GM10847 (cell line): ENCODE results near the gene TRIM31.

Experiments
- POLR2A ChIP-seq: IDR thresholded peaks from 2 replicates; pipeline ENCODE4 v1.6.1; 2011; ENCODE audit not compliant: insufficient read length; ENCODE audit errors: extremely low read depth

Gene TRIM31

DNA sequence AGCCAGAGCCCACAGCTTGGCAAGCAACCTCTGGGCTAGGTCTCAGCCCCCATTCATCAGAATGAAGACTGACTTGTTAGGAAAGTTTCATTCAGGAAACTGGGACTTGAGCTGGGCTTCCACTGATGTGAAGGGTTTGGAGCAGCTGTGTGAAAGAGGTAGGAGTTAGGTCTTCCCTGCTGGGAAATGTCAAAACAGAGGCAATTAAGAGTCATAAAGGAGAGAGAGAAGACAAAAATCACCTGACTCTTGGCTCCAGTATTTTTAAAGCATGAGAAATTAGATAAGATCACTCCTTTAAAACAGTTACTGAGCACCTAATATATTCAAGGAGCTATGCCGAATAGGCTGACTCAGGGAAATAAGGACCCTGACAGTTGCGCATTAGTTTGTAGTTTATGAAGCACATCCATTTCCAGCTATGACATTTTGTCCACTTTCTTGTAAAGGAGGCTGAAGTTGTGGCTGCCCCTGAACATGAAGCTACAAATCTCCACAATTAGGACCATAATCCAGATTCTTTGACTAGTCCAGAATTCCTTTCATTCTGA lies 19.1 kb upstream of the TRIM31 start:
- TF ChIP-seq POLR2A = no peak

DNA sequence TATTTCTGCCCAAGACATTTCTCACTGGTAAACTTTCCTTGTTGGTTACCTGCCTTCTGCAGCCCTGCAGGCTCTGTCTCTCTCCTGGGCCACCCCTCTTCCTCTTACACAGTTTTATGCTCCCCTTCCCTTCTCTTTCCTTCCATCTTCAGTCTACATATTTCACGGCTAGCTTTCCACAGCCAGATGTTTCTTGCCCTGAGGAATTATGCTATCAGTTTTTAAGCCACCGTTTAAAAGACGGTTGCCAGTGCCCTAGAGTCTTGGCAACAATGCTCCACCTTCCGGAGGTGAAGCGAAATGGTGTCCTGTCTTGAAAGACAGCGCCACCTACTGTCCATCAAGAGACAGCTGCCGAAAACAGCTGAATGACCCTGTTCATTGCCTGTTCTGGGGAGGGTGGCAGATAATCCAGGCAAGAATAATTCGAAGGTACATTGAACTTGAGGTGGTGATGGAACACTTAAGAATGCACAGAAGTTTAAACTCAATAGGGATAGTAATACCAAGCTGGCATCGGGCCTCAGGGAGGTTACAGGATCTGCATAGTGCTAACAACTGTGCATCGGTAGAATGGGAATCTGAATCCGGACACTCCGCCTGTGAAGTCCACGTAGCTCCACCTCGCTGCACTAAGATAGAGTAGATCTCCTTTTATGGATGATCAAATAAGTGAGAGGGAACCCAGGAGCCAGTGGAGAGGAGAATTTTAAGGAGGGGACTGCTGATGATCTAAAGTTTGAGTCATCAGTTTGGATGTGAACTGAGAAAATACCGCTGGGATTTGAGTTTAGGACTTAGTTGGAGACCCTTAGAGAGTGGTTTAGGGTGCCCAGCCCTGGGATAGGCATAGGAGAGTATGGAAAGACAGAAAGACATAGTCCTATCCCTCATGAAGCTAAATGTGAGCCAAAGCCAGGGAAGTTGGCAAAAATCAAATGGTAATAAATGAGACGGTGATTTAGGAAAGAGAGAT lies 18.3 kb upstream of the TRIM31 start:
- no peak for TF ChIP-seq POLR2A

DNA sequence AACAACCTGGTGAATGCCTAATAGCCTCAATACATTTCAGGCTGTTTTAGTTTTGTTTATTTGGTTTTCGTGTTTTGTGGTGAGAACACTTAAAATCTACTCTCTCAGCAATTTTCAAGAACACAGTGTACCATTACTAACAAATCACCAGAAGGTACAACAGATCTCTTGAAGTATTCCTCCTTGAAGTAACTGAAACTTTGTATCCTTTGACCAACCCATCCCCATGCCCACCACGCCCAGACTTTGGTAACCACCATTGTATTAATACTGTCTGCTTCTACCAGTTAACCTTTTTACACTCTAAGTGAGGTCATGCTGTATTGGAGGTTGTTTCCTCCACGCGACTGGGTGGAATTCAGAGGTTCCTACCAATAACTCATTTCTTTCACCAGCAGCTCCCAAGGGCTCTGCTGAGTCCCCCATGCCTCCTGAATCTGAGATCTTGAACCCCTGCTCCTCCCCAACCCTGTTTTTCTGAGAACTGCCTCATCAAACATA lies 17.3 kb upstream of the TRIM31 start:
- TF ChIP-seq POLR2A = no peak

DNA sequence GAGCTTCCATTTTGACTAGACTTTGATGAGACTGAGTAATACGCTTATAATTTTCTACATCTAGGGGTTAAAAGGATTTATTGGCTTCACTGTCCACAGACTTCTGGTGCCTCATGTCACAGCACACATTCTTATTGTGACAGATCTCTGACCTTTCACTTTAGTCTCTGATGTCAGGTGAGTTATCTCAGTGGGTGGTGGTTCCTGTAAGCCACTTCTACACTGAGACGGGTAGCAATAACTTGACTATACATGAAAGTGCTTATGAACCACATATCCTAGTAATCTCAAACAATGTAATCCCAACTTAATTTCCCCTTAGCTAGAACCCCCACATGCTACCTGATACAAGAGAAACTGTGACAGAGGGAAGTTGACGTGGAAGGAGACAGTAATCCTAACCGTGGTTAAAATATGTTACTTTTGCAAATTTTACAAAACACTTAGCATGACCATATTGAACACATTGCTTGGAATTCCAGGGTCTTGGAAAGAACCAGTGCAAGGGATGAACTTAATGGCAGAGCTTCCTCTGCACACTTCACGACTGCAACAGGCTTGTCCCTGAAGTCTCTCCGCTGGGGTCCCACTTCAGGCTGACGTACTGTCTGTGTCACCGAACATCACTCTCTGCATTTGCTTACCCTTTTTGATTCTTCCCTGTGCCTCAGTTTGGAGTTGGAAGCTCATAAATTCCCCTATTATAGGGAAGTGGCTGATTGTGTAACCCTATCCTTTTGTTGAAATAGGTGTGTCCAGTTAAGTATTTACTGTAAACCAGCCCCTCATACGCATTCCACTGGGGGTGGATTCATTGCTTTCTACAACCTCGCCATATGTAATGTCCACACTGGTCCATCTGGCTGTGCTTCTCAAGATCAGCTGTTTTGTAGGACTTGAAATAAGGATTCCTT lies 16.6 kb upstream of the TRIM31 start:
- TF ChIP-seq POLR2A = no peak

DNA sequence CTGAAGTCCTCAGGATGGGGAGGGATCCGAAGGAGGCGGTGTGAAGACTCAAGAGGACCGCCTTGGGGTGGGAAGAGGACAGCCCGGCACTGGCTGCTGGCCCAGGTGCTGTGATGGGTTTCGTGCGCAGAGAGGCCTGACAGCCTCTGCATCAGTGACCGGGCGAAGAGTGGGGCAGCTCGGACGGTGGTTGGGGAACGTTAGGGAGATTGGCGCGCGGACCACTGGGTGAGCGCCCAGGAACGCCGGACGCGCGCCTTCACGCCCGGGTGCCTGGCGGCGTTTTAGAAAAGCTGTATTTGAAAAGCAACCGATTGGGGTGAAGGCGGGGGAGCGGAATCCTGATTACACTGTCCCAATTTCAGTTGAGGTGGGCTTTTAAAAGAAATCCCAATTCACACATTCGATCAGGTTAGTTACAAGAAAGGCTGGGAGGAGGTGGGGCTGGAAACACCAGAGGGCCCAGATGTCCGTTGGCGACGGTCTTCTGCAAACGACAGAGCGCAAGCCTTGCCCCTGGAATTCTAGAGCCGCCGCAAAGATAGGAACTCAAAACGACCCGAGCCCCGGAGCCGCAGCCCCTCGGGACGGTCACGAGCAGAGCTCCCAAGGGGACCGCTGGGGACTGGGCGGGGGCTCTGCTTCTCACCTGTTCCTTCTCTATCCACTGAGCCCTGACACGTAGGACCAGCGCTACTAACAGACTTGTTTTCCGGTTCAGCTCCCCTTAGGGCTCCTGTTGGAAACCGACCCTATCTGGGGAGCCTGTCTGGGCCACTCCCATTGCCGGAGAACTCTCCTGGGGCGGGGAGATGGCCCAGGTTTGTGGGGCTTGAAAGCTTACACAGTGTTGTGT lies 14.6 kb upstream of the TRIM31 start:
- TF ChIP-seq POLR2A = no peak

DNA sequence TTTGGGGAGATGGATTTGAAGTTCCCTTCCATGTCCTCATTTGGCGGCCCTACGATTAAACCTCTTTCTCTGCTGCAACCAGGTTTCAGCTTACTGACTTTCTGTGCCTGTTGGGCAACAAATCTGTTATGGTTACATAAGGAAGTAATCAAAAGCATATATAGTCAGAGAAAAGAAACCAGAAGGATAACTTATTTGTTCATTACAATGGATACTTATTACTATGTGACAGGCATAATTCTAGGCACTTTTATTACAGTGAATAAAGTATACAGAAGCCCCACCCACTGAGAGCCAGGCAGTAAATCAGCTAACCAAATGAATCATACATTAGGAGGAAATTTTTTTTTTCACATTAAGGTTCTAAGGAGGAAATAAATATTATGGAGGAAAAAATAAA lies 9.6 kb upstream of the TRIM31 start:
- TF ChIP-seq POLR2A = no peak

DNA sequence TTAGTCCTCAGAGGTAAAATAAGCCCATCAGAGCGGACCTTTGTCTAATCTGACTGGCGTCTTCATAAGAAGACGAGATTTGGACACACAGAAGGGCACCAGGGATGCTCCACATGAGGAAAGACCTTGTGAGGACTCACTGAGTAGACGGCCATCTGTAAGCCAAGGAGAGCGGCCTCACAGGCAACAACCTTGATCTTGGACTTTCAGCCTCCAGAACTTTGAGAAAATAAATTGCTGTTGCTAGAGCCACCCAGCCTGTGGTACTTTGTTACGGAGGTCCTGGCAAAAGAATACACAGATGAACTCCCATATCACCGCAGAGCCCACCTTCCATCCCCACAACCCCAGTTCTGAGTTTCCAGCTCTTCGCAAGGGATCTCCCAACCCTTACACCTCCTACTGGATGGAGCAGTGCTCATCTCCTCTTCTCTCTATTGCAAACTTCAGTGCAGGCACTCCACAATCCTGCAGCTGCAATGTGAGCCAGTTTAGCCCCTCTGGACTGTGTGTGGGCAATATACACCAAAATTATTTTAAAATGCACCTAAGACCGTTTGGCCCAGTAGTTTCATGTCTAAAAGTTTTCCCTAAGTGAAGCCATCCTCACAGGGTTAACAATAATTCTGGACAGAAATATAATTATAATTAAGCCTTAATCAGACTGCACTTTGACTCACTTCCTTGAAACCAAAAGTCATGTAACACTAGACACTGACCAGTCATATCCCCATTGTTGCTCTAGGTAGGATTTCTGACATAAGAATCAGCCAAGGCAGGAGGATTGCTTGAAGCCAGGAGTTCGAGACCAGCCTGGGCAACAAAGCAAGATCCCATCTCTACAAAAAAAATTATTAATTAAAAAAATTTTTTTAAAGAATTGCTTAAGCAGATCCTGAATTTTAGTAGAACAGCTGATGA lies 8.8 kb upstream of the TRIM31 start:
- no peak for TF ChIP-seq POLR2A

DNA sequence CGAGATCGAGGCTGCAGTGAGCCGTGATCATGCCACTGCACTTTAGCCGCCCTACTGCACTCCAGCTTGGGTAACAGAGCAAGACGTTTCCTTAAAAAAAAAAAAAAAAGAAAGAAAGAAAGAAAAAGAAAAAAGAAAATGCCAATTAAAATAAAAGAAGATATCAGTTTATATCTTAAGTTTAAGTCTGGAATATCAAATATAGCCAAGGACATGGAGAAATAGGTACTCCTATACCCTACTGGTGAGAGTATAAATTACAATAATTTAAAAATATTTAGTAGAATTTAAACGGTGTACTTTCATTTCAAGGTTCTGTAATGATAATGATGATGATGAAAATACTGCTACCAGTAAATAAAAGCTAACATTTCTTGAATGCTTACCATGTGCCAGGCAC lies 3.8 kb upstream of the TRIM31 start:
- no peak for TF ChIP-seq POLR2A

DNA sequence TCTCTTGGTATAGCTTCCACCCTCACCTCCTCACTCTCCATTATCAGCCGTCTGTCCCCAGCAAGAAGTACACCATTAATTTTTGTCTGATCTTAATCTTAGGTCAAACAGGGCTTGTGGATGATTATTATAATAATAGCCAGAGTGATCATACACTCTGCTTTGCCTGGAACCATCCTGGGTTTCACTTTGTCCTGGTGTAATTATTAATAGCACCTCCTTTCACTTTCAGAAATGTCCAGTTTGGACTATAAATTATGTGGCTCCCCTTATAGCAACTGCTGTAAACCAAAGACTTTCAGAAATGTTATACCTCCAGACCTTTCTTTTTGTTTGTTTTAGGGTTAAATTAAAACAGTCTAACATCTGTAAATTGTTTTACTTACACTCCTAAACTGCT lies 951 bp upstream of the TRIM31 start:
- no peak for TF ChIP-seq POLR2A

DNA sequence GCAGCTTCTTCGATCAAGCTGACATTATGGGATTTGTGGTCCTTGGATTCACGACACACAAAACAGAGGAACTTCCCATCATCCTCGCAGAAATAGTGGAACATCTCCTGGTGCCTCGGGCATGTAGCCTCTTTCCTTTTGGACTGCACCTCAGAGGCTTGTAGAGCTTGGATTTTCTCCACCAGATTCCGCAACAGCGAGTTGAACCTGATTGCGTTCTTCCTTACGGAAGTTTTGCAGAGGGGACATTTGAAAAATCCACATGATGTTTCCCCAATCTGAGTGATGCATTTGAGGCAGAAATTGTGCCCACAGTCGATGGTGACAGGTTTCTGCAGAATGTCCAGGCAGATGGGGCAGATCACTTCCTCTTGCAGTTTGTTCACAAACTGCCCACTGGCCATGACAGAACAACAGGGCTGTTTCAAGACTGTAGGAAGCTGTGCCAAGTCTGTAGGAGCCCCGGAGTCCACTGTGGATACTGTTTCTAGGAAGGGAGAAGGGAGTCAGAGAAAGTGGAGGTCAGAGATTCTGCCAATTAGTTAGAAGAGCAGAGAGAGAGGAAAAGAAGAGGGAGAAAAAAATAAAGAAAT lies 392 bp downstream of the TRIM31 start:
- no peak for TF ChIP-seq POLR2A

DNA sequence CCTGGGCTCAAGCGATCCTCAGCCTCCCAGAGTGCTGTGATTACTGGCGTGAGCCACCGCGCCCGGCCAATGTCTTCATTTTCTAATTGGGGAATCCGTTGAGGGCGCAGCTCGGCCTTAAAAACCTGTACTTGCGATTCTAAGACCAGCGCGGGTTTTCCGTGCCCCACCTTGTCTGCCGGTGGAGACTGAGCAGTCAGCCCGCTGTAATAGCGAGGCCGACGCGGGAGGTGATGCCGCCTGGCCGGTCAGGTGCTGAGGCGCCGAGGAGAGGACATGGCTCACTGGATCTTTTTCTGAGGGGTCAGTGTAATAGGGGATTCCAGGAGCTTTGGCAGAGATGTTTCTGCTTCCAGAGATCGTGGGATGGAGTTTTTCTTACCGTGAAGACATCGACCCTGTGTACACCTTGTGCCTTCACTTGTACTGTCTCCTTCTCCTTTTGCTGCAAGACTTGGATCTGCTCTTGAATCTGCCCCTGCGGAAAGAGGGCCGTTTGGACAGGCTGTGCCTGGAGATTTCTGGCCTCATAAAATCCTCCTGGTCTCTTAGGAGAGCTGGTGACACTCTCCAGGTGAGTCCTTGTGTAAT lies 1.5 kb downstream of the TRIM31 start:
- no peak for TF ChIP-seq POLR2A

DNA sequence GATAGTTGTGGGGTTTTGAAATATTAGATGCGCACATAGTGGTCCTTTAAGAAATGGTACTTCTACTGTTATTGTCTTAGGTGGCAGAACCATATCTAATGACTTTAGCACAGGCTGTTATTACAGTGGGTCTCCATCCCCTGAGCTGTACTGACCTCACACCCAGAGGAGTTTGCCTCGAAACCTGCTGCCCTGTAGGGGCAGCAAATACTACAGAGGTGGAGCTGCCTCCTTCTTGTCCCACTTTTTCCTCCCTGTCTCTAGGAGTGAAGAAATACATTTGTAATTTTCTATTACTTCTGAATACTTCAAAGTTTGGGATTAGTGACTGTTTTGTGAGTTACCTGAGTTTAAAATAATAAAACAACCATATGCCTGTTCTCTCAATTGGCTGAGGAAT lies 8.2 kb downstream of the TRIM31 start:
- TF ChIP-seq POLR2A = no peak

DNA sequence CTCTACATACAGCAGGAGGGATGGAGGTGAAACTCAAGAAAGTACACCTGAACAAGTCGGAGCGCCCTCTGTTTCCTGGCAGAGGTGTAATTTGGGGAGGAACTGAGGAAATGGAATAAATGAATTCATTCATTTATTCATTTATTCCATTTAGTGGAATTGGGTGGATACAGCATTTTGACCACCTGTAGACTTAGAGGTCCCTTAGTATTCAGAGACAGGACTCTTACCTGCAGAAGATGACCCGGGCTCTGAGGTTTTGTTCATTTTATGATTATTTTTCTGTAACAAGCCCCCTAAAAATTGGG lies 9.1 kb downstream of the TRIM31 start:
- TF ChIP-seq POLR2A = no peak
